ENCODE data around the gene CD79B. TPM values are rescaled to one million over a fixed set of nuclear protein-coding genes. Genes with fewer than 3 reads are reported as not detected.

The CD79B gene
- total RNA-seq, 1 experiment from 2014 or later = 0.10 TPM

DNA sequence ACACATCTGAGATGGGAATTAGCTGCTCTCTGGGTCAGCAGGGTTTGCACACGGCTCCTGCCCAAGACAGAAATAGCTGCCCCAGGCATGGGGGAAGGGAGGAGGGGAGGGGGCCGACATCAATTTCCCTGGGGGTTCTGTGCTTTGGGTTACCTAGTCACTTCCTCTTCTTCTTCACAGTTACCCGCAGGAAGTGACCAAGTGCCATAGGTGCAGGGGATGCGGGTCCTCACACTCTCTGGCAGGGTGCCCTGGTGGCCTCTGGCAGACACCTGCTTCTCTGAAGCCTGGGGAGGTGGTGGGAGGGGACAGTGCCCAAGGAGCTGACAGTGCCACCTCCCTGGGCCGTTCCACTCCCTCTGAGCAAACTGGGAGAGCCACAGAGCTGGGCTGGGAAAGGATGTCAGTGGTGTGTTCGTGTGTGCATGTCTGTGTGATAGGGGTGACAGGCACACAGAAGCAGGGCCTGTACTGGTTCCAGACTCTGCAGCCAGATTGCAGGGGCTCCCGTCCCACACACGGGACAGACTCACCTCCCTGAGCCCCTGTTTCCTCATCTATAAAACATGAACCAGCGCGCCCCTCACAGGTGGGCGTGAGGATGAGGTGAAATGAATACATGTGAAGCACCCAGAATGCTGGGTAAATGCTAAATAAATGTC lies 22.4 kb upstream of the CD79B start:
- DNase-seq (ENCODE audit: low spot score) = no peak

DNA sequence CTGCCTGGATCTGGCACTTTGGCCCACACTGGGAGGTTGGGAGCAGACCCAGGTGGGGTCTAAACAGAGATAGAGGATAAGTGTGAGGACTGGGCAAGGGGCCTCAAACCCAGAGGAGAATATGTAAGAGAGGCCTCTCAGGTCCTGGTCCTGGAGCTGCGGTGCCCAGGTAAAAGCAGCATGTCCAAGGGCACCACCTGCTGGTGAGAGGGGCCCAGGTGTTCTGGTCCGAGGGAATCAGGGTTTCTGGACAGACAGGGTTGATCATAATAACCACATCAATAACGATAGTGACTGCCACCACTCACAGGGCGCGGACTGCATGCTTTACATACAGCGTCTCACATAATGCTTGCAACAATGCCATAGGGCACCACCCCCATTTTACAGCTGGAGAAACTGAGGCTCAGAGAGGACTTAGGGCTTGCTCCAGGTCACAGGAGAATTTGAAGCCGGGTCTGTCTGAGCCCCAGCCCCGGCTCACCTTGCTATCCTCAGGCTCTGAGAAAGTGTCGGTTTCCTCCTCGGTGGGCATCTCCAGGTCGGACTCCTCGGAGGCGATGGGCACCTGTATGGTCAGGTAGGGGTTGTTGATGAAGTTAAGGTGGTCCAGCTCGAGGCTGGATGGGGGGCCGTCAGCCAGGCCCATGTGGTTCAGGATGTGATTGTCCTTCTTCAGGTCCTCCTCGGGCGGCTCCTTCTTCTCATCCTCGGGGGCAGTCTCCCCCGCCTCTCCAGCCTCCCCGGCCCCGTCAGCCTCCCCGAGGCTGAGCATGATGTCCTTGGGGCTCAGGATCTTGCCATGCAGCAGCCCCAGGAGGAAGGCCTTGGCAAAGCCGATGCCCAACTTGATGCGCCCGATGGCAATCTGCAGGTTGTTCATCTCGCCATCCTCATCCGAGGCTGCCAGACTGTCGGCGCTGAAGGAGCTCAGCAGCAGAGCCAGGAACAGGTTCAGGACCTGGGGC lies 19.1 kb upstream of the CD79B start:
- DNase-seq (ENCODE audit: low spot score) = no peak

DNA sequence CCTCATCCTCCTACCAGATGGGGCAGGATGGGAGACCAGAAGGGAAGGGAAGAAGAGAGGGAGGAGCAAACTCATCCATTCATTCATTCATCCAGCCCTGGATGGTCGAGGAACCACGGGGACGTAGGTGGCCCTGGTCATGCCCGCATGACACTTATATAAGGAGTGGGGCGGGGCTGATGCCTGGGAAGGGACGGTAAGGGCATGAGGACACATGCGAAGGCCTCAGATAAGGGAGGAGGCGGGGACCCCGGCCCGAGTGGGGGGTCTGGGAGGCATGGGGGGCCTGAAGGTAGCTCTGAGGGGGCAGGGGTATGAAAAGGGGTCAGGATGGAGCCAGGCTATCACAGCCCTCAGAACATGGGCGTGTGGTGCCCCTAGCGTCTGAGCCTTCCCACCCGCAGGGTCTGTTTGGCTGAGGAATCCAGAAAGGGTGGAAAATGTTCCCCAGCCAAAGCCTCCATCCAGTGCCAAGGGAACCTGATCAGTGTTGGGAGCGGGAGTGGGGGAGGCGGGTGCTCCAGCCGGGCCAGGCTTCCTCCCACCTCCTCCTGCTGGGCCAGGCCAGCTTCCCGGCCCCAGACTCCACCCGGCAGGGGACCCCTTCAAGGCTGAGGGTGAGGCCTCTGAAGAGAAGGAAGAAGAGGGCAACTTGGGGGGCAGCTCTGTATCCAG lies 17.6 kb upstream of the CD79B start:
- DNase-seq (ENCODE audit: low spot score) = no peak

DNA sequence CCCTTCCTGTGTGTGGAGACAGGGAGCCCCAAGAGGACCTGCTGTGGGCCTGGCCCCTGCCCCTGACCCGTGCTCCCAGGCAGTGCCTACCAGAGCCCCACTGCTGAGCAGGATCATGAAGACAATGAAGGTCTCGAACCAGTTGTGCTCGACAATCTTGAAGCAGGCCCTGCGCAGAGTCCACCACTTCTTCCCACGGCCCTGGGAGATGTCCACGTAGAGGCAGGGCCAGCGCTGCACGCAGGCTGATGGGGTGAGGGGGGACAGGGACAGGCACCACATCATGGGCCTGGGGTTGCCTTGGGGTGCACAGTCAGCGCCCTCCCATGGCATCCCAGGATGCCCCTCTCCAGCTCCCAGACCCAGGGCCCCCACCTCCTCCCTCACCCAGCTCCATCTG lies 16.4 kb upstream of the CD79B start:
- DNase-seq (ENCODE audit: low spot score) = no peak

DNA sequence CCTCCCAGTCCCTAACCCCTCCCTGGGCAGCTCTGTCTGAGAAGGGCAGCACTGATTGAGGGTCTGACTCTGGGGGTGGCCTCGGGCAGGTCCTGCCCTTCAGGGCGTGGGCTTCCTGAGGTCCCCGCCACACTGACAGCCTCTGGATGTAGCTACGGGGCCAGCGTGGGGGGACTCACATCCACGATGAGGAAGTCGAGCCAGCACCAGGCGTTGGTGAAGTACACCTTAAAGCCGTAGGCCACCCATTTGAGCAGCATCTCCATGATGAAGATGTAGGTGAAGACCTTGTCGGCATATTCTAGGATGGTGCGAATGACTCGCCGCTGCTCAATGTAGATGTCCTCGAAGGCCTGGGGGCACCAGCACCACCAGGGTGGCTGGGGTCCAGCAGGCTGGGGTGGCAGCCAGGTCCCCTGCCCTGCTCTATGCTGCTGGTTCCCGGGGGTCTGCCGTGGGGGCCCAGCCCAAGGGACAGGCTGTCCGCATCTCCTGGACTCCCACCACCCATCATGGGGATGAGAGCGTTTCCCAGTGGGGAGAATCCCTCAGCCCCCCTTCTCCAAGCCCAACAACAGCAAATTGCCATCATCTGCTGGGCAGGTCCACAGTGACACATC lies 15.7 kb upstream of the CD79B start:
- no peak for DNase-seq (ENCODE audit: low spot score)

DNA sequence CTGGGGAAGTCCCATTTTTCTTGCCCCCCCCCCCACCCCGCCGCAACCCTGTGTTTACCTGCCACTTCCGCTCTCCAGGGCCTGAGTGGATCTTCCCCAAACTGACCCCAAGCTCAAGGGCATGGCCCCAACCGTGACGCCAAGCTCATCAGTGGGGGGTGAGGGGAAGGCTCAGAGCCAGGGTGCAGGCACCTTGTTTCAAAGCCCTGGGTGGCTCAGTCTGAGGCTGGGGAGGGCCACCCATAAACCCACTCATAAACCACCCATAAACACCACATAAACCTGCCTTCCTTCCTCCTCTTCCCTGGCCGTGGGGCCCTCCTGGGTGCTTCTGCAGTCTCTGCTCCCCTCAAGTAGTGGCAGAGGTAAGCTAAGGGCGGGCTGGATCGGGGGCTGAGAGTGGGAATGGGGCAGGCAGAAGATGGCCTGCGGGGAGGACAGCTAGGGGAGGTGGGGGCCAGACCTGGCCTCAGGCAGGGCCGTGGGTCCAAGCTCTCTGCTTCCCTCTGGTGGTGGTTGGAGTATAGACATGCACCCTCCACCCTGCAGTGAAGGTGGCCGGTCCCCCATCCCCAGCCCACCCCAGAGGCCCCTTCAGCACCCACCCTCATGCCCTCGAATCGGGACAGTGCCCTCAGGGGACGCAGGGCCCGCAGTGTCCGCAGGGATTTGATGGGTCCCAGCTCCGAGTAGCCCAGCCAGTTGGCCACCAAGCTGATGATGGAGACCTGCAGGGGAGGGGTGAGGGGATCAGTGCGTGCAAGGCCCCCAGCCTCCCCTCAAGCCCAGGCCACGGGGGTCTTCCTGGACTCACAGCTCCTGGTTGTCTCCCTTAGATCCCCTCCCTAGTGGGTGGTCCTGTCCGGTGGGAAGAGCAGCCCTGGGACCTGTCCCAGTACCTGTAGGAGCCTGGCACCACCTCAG lies 14.6 kb upstream of the CD79B start:
- DNase-seq (ENCODE audit: low spot score) = peak; percentile 31

DNA sequence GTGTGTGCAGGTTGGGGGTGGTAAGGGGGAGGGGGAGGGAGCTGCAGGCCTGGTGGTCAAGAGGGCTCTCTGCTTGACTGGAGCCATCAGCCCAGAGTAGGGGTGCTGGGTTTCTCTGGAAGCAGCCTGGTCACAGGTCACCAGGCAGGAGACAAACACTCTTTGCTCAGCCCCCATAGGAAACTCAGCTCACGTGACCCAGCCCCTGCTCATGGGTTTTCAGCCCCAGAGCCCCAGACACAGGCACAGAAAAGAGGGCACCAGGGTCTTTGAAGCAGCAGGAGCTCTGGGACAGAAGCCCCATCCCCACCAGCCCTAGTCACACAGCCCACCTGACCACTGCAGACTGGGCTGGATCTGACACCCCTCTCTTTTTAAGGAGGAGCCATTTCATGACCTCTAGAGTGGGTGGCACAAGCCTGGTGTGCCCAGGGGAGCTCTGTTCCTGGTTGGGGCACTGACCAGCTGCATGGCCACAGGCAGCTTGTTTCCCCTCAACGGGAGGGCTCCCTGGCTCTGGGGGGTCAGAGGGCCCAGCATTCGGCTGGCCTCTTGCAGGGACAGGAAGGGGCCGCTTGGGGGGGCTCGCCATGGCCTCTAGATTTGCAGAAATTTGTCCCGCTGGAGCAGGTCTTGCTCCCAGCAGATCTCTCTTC lies 13.8 kb upstream of the CD79B start:
- DNase-seq (ENCODE audit: low spot score) = no peak

DNA sequence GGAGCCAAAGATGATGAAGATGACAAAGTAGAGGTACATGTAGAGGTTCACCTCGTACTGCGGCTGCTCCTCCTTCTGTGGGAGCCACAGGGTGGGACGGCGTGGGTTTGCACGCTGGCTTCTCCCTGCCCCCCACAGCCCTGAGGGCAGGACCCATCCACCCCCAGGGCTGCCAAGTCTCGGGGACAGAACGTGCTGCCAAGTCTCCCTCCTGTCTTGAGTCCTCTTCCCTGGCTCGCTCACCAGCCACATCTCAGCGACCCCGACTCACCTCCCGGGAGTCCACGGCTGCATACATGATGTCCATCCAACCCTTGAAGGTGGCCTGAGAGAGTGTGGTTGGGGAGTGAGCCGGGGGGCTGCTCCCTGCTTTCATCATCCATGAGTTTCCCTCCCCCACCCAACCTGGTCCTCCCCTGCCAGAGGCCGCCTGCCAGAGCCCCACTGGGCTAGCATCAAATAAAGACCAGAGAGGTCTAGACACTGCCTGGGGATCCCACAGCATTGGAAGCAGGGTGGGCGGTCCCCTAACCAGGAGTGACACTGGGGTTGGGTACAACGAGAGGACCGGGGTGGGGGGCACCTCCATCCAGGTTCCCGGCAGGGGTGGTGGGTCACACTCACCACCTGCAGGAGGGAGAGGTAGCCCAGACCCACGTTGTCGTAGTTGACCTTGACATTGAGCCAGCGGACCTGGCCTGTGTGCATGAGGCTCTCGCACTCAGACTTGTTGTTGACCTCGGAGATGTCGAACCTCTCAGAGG lies 12.8 kb upstream of the CD79B start:
- no peak for DNase-seq (ENCODE audit: low spot score)

DNA sequence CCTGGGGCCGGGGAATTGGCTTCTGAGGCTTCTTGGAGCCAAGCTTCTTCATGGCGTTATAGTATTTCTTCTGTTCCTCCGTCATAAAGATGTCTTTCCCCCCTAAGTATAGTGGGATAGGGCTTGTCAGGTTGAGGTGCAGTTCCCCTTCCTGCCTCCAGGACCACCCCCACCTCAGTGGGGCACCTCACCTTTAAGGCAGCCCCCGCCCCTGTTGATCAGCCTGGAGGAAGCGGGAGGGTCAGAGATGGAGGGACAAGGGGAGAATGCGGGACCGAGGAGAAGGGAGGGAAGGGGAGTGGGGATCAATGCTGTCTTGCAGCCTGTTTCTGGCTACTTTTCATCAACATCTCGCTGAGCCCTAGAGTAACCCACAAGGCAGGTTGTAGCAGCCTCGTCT lies 11.6 kb upstream of the CD79B start:
- DNase-seq (ENCODE audit: low spot score) = no peak

DNA sequence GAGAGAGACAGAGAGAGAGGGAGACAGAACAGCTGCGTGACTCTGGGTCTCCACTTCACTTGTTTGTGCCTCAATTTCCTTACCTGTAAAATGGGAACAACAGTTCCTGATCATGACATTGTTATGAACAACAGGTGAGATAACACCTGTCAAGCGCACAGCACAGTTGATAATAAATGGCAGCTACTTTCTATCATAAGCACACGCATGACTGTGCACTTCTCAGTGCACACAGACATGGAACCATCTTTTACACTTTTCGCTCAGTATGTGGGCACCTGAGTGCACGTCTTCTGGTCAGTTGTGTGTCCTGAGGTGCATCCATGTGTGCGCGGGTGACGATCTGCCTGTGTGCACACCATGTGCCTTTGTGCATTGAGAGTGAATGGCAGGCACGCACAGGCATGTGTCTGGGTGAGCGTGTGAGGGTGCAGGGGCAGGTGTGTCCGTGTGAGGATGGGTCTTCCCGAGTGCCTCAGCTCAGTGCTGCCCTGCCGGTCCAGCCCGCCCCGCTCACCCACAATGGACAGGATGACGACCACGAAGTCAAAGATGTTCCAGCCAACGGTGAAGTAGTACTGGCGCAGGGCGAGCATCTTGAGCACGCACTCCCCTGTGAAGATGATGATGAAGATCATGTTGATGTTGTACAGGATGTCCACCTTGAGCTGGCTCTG lies 10.3 kb upstream of the CD79B start:
- DNase-seq (ENCODE audit: low spot score) = no peak

DNA sequence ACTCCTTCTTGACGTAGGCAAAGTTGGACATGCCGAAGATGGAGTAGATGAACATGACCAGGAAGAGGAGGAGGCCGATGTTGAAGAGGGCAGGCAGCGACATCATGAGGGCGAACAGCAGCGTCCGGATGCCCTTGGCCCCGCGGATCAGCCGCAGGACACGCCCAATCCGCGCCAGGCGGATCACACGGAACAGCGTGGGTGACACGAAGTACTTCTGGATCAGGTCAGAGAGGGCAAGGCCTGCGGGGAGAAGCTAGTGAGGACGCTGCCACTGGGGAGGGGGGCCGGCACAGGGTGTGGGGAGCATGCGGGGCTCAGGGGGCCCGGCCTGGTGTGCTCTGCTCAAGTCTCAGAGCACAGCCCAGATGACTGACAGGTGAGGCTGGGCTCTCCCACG lies 9.6 kb upstream of the CD79B start:
- no peak for DNase-seq (ENCODE audit: low spot score)

DNA sequence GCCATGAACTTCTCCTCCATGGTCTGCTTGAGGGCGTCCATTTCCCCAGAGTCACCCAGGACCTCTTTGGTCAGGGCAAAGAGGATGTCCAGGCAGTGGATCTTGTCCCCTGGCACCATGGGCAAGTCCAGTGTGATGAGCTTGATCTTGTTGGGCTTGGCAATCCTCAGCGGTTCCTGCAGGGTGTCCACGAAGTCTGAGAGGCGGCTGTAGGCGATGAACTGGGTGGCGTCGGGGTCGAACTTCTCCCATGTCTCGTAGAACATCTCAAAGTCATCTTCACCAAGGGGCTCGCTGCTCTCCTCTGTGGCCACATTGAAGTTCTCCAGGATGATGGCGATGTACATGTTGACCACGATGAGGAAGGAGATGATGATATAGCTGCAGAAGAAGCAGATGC lies 9.0 kb upstream of the CD79B start:
- DNase-seq (ENCODE audit: low spot score) = no peak

DNA sequence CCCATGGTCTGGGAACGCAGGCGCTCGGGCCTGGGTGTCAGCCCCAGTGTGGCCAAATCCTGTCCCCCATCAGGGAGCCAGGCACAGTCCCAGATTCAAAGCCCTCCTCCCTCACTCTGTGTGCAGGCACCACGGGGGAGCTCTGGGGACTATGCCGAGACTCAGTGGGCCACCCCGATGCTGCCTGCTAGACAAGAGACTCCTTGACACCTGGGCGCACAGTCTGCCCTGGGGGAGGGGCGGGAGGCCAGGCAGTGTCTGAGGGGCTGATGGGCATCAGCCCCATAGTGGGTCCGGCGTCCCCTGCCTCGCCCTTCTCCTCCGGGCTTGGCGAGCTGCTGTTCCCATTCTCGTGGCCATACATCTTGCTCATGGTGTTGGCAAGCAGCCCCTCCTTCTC lies 8.5 kb upstream of the CD79B start:
- DNase-seq (ENCODE audit: low spot score) = no peak

DNA sequence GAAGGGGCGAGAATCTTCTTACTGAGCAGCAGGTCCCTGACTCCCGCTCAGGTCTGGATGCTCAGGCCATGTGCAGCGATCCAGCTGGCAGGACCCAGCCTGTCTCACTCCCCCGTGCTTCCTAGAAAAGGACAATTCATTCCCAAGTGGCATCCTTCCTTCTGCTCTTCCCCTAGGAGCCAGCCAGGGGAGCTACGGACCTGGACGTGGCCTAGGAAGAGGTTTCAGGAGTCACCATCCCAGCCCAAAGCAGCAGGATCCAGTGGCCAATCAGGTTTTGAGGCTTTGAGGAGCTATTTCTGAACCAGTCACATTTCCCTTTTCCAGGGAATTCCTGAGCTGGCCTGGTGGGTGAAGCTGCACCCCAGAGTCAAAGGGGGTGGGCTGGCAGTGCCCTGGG lies 7.8 kb upstream of the CD79B start:
- no peak for DNase-seq (ENCODE audit: low spot score)

DNA sequence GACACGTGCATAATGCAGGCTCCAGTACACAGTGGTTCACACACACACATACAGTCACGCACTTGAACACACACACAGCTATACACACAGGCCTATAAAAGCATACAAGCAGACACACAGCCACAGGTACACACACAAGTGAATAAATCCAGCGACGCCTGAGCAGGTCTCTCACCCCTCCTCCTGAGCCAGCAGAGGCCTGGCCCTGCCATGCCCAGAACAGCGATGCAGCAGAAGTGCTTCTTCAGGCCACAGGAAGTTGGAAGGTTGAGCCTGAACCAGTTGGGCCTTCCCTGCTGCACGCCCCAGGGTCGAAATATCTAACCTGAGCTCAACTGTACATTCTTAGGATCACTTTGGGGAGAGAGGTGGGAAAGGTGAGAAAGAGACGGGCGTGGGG lies 7.3 kb upstream of the CD79B start:
- DNase-seq (ENCODE audit: low spot score) = no peak

DNA sequence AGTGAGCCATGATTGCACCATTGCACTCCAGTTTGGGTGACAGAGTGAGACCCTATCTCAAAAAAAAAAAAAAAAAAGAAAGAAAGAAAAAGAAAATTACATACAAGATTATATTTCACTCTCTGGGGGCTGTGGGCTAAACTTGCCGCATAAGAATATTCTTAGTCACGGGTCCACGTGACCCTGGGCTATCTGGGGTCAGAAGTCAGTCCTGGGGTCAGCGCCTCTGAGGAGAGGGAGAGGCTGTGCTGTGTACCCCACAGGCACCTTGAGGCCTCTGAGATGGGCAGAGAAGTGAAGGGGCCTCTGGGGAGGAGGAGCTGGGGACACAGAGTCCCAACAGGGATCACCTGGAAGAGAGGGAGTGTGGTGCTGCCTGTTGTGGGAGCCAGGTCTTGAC lies 5.8 kb upstream of the CD79B start:
- DNase-seq (ENCODE audit: low spot score) = no peak

DNA sequence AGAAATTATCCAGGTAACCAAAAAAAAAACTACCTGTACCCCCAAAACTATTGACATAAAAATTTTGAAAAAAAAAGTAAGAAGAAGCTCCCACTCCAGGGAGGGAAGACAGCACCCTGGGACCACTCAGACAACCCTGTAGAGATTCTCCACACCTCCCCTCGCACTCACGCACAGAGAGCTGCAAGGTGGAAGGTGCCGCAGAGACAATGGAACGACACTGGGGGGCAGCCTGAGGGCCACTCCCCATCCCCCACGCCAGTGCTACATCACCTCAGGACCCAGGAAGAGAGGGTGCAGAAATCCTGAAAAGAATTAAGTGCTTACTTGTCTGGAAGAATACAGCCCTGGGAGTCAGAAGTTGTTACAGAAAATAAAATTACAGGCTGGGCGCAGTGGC lies 5.2 kb upstream of the CD79B start:
- no peak for DNase-seq (ENCODE audit: low spot score)

DNA sequence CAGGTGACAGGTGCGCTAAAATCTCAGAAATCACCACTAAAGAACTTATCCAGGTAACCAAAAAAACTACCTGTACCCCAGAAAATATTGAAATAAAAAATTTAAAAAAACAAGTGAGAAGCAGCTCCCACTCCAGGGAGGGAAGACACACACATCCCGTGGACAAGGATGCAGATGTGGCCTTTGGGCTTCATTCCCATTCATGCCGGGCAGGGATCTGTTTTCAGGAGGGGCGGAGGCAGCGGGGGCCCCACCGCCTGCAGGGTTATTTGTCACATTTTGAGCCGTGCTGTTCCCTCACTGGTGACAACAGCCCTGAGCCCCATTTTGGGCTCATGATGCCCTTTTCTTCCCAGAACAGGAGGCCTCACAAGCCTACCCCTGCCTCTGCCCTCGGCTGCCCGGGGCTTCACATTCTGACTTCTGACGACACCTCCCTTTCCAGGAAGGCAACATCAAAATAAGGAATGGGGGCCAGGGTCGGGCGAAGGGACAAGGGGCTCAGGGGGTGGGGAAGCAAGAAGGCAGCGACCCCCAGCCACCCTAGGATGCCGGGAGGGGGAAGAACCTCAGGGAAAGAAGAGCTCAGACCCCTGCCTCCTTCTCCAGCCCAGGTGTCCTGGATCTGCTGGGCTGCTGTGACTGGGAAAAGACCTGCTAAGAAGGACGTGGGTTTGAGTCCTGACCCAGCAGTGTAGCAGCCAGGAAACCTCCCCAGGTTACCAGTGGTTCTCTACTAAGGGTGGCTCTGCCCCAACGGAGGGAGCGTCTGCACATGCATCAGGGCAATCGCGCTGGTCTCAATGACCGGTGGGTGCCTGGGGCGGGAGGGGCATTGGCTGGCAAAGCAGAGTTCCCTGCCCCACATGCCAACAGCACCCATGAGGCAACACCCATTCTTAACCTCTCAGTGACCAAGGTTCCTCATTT lies 2.3 kb upstream of the CD79B start:
- no peak for DNase-seq (ENCODE audit: low spot score)
